Measurements from ENCODE around the gene LCE2D.

DNA sequence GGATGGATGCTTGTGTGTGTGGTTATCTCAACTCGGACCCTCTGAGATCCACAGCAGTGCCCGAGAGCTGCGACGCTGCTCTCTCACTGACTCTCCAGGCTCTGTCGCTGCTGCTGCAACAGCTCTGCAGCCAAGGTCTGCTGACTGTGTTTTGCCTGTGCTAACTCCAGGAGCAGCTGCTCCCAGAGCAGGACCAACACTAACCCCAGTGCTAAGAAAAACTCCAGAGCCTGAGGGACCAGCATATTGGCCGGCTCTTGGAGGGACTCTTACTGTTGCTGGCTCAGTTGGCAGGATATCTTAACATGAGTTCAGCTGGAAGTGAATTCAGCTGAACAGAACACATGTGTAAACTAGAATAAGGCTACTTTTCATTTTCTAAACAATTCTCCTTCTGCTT lies 16.3 kb downstream of the LCE2D start:
- TF ChIP-seq CTCF (conservative IDR thresholded peaks at IDR 0.05) (no peak), EZH2 (IDR thresholded peaks at IDR 0.05; ENCODE audit: low read depth) (no peak)

Data from PC-9 (cell line).